ENCODE results near the gene PRR9. TPM values are rescaled to one million over a fixed set of nuclear protein-coding genes. Genes with fewer than 3 reads are reported as not detected.

PRR9 gene
- total and polyA plus RNA-seq, 2 of the 8 experiments (the other 6 are each of a cell fraction or from before 2014, with no cell fraction given): not detected

- TF ChIP-seq POLR2AphosphoS5 (IDR thresholded peaks at IDR 0.05; ENCODE audit: low read depth, low read length) (no peak), CTBP2 (IDR thresholded peaks at IDR 0.05; ENCODE audit: borderline replicate concordance, insufficient read depth, insufficient read length, low read length) (no peak), CEBPB (IDR thresholded peaks at IDR 0.05; ENCODE audit: low read depth, low read length) (no peak)
Measured at GRCh38 chr1:153206631-153207030, 10.8 kb upstream of the PRR9 start (continued).

Data from H1 (cell line).